Measurements from ENCODE around the gene RAET1G. TPM values are rescaled to one million over a fixed set of nuclear protein-coding genes. Genes with fewer than 3 reads are reported as not detected.
"Not testable (repeated sequence)": the region's sequence is repeated elsewhere in the genome, so short reads cannot be mapped to it uniquely, and the experiment has no call there.

Gene RAET1G
- total RNA-seq, 1 donor from 2014 or later = not detected

- not testable (repeated sequence) for H3K36me3 Mint-ChIP-seq (ENCODE audit: low read depth); DNase-seq; H3K9me3 Mint-ChIP-seq; H3K27ac Mint-ChIP-seq
- Mint-ChIP-seq H3K4me1 (peaks cover 20% of the 10 kb centered on the region), H3K4me3 (peak overlapping the region; percentile 54), H3K27me3 (peaks cover 68% of the 10 kb centered on the region)
- intact Hi-C loops (cut with micrococcal nuclease) = loop anchor here (2.0 to 5.0 kb wide), 2 partner anchors 57 to 355 kb away; partner anchors contain the start of genes GINM1 and LRP11
These were observed 830 bp downstream of the RAET1G start for GRCh38 chr6:149922091-149922490.

DNA sequence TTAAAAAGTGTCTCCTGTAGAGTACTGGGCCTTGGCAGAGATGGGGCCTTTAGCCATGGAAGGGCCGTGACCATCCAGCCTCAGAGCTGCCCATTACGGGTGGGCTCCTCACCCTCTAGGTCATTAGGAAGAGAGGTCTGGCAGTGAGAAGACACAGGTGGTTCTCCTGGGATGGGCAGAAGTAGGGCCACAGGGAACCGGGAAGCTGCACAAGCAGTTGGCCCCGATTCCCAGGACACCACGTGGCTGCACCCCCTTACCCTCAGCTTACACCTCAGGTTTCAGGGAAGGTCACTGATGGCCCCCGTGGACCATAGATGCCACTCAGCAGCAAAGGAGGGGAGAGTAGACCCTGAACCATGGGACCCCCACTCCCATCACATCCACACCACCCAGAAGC is 1.6 kb downstream of the RAET1G start:
- intact Hi-C loops (cut with micrococcal nuclease) = loop anchor here (5.0 kb wide), 1 partner anchor 354 kb away; the partner anchor contains the start of gene GINM1
- Mint-ChIP-seq H3K27me3 (peaks cover 69% of the 10 kb centered on the region), H3K27ac (no peak overlapping the region), H3K4me1 (peaks cover 19% of the 10 kb centered on the region), H3K9me3 (no peaks in the 10 kb centered on the region), H3K4me3 (no peak overlapping the region), H3K36me3 (ENCODE audit: low read depth) (no peaks in the 10 kb centered on the region)
- no peak for DNase-seq

DNA sequence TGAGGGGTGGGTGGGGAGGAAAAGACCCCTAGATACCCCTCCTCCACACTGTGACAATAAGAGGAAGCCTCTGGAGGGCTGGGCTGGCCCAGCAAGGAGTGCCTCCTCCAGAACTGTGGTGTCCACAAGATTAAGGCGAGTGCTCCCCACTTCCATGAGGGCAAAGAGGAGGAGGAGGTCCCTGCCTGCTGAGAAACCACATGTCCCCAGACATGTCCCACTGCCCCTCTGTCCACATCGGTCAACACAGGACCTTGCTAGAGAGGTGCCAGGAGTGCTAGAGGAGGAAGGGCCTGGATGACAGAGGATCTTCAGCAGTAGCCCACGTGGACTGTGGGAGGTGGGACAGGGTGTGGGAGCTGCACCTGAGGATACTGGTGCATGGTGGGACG is 3.1 kb downstream of the RAET1G start:
- Mint-ChIP-seq H3K27me3 (peaks cover 58% of the 10 kb centered on the region), H3K36me3 (ENCODE audit: low read depth) (no peaks in the 10 kb centered on the region), H3K4me1 (peaks cover 11% of the 10 kb centered on the region), H3K27ac (no peak overlapping the region), H3K9me3 (no peaks in the 10 kb centered on the region), H3K4me3 (no peak overlapping the region)
- intact Hi-C loops (cut with micrococcal nuclease) = loop anchor here (5.0 kb wide), 1 partner anchor 353 kb away; the partner anchor contains the start of gene GINM1
- DNase-seq = no peak

DNA sequence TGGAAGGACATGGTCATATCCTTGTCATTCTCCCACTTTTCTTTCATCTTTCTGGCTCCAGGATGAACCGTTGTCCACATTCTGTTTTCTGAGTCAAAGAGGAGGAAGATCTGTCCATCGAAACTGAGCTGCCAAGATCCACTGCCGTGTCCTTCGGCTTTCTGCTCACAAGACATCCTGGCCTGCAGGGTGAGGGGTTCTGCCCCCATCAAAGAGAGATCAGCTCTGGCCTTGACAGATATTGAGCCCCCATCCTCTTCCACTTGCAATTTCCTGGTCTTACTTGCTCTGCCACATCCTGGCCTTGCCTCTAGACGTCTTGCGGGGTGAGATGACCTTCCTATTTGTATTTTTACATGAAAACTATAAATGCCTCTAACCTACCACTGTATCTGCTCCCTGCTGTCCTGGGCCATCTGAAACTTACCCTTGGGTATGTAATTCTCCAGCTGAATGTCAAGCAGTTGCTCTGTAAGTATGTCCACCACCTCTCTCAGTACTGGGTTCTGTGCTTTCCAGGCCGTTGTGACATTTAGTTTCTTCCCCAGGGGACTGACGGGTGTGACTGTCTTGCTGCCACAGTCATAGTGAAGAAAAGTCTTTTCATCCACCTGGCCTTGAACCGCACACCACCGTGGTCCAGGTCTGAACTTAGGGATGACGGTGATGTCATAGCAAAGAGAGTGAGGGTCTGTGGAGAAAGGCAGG is 3.6 kb downstream of the RAET1G start:
- H3K27me3 Mint-ChIP-seq = peaks cover 56% of the 10 kb centered on the region
- H3K9me3 Mint-ChIP-seq; DNase-seq; intact Hi-C loops (cut with micrococcal nuclease); H3K4me3 Mint-ChIP-seq; H3K27ac Mint-ChIP-seq; H3K36me3 Mint-ChIP-seq (ENCODE audit: low read depth): not testable (repeated sequence)
- H3K4me1 Mint-ChIP-seq = peaks cover 11% of the 10 kb centered on the region

GRCh38 chr6:149918151-149918905 is 4.6 kb downstream of the RAET1G start:
- peaks cover 7% of the 10 kb centered on the region for H3K4me1 Mint-ChIP-seq
- no peak overlapping the region for H3K4me3 Mint-ChIP-seq
- no peaks in the 10 kb centered on the region for H3K36me3 Mint-ChIP-seq (ENCODE audit: low read depth)
- H3K27ac Mint-ChIP-seq = no peak overlapping the region
- peaks cover 55% of the 10 kb centered on the region for H3K27me3 Mint-ChIP-seq
- DNase-seq = no peak
- intact Hi-C loops (cut with micrococcal nuclease) = no loop called here
- H3K9me3 Mint-ChIP-seq = no peaks in the 10 kb centered on the region

DNA sequence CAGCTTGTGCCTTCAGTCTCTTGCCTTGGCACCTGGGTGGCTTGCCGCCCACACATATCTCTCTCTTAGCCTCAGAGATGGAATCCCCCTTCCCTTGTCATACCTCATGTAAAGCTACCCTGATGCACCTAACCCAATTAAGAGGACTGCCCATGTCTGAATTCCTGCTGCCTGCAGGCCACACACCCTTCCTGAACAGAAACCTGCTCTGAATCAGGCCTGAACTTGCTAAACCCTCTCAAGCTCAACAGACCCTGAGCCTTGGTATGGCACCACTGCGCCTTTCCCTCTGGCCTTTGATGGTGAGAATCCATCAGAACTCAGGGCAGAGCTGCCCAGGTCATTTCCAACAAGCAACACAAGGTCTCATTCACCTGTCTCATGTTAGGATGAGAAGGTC is 5.2 kb downstream of the RAET1G start:
- Mint-ChIP-seq H3K9me3 (no peaks in the 10 kb centered on the region), H3K4me3 (no peak overlapping the region), H3K27ac (no peak overlapping the region), H3K27me3 (peaks cover 55% of the 10 kb centered on the region), H3K4me1 (peaks cover under 1% of the 10 kb centered on the region), H3K36me3 (ENCODE audit: low read depth) (no peaks in the 10 kb centered on the region)
- DNase-seq = no peak
- intact Hi-C loops (cut with micrococcal nuclease) = no loop called here

DNA sequence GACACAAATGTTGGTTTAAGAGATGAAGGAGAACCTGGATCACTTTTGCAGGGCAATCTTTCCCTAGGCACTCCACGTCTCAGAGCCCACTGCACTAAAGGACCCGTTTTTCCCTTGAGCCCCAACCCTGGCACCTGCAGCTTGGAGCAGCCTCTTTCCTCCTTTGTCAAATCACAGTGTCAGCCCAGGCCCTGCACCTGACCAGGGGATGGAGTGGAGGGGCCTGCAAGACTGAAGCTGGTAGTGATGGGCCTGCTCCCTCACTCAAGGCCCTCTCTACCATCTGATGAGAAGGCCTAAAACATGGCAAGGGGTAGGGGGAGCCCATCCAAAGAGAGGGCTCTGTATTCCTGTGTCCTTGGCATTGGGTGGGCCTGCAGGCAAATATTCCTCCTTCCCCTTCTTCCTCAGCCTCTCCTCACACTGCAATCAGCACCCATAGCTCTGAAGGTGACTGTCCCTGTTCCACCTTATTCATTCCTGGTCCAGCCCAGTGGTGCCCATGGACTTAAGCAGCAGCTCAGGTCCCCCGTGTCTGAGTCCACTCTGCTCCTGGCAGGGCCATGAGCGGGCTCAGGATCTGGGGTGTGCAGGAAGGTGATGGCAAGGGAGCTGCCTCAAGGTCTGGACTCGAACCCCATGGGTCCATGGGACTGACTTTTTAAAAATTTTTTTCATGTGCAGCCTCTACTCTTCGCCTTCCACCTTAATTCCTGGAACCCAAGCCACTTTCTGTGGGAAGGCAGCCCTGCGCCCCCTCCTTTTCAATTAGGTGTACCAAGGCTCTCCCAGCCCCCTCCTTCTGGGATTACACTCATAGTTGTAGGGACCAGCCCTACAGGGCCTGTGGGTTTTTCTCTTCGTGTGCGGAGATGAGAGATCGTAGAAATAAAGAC is 6.7 kb downstream of the RAET1G start:
- H3K27ac Mint-ChIP-seq = no peak overlapping the region
- no peaks in the 10 kb centered on the region for H3K36me3 Mint-ChIP-seq (ENCODE audit: low read depth)
- H3K9me3 Mint-ChIP-seq = no peaks in the 10 kb centered on the region
- H3K27me3 Mint-ChIP-seq = peaks cover 44% of the 10 kb centered on the region
- intact Hi-C loops (cut with micrococcal nuclease) = no loop called here
- DNase-seq = no peak
- no peak overlapping the region for H3K4me3 Mint-ChIP-seq
- no peaks in the 10 kb centered on the region for H3K4me1 Mint-ChIP-seq

- peaks cover 30% of the 10 kb centered on the region for H3K27me3 Mint-ChIP-seq
- H3K4me1 Mint-ChIP-seq = no peaks in the 10 kb centered on the region
- H3K36me3 Mint-ChIP-seq (ENCODE audit: low read depth) = no peaks in the 10 kb centered on the region
- H3K9me3 Mint-ChIP-seq = no peaks in the 10 kb centered on the region
- H3K27ac Mint-ChIP-seq = no peak overlapping the region
- no peak overlapping the region for H3K4me3 Mint-ChIP-seq
- intact Hi-C loops (cut with micrococcal nuclease) = no loop called here
- DNase-seq = no peak
These were observed 9.2 kb downstream of the RAET1G start for GRCh38 chr6:149913540-149914240.

DNA sequence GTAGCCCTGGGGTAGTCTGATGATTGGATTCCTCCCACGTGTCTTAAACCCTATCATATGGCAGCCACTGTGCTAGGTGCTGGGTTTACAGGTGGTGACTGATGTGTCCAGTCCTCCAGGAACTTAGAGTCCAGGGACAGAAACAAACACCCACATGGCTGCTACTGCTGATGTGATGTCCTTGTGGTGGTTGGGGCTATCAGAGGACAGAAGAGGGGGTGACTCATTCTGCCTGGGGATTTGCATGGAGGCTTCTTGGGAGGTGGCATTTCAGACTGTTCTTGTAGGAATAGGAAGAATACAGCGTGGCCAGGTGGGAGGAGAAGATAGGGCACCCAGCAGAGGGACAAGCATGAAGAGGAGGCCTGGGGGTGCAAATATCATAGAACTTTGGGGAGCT is 9.8 kb downstream of the RAET1G start:
- no peak for DNase-seq
- intact Hi-C loops (cut with micrococcal nuclease) = no loop called here
- H3K27me3 Mint-ChIP-seq = peaks cover 27% of the 10 kb centered on the region

DNA sequence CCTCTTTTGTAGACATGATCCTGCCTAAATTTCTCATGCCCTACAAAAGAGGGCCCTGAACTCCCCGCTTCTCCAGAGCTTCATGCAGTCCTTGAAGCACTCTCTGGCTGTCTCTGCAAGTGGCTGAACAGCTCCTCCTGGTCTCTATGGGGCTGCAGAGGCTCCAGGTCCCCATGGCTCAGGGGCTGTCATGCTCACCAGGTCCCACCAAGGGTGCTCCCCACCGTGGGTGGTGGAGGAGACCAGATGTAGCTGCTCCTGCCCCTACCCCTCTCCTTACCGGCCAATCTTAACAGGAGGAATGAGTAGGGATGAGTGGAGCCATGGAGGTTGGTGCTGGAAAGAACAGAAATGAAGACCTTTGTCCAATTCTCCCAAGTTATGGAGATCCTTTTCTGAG is 10.2 kb downstream of the RAET1G start:
- intact Hi-C loops (cut with micrococcal nuclease); H3K36me3 Mint-ChIP-seq (ENCODE audit: low read depth); DNase-seq; H3K4me1 Mint-ChIP-seq; H3K9me3 Mint-ChIP-seq; H3K4me3 Mint-ChIP-seq; H3K27ac Mint-ChIP-seq: not testable (repeated sequence)
- H3K27me3 Mint-ChIP-seq = peaks cover 26% of the 10 kb centered on the region

More for the DNA sequence above, 9.8 kb downstream of the RAET1G start:
- Mint-ChIP-seq H3K9me3 (peaks cover 2% of the 10 kb centered on the region), H3K4me1 (no peaks in the 10 kb centered on the region), H3K36me3 (ENCODE audit: low read depth) (no peaks in the 10 kb centered on the region), H3K4me3 (no peak overlapping the region), H3K27ac (no peak overlapping the region)

DNA sequence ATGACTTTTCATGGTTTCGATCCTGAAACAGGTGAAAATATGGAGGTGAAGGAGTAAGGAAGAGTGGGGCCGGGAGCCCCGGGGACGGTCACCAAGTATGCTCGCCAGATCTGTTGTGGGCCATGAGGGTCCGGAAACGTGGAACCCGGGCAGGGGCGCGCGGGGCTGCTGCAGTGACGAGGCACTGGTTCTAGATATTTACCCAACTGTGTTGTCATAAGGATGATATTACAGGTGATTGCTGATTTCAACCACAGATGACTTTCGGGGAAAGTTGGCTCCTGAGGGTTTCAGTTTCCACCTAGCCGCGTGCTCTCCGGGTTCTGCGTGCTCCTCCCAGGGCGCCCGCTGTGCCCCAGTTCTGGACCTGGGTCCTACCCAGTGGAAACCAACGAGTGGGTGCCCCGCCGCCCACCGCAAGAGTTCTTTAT is 12.2 kb downstream of the RAET1G start:
- intact Hi-C loops (cut with micrococcal nuclease) = no loop called here
- no peaks in the 10 kb centered on the region for H3K36me3 Mint-ChIP-seq (ENCODE audit: low read depth)
- peaks cover 26% of the 10 kb centered on the region for H3K27me3 Mint-ChIP-seq
- H3K4me3 Mint-ChIP-seq = no peak overlapping the region
- H3K9me3 Mint-ChIP-seq = peaks cover 6% of the 10 kb centered on the region
- no peak overlapping the region for H3K27ac Mint-ChIP-seq
- no peak for DNase-seq
- H3K4me1 Mint-ChIP-seq = no peaks in the 10 kb centered on the region

- peaks cover 26% of the 10 kb centered on the region for H3K27me3 Mint-ChIP-seq
- H3K9me3 Mint-ChIP-seq = peaks cover 6% of the 10 kb centered on the region
- intact Hi-C loops (cut with micrococcal nuclease) = no loop called here
- H3K27ac Mint-ChIP-seq = no peak overlapping the region
- no peaks in the 10 kb centered on the region for H3K36me3 Mint-ChIP-seq (ENCODE audit: low read depth)
- no peak overlapping the region for H3K4me3 Mint-ChIP-seq
- DNase-seq = no peak
- H3K4me1 Mint-ChIP-seq = no peaks in the 10 kb centered on the region
These were observed 13.0 kb downstream of the RAET1G start for GRCh38 chr6:149909701-149910470.

DNA sequence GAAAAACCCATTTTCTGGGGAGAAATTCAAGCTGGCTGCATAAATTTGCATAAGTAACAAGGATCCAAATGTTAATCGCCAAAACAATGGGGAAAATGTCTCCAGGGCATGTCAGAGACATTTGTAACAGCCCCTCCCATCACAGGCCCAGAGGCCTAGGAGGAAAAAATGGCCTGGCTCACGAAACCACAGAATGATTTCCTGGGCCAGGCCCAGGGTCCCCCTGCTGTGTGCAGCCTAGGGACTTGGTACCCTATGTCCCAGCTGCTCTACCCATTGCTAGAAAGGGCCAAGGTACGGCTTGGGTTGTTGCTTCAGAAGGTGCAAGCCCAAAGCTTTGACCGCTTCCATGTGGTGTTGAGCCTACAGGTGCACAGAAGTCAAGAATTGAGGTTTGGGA is 14.4 kb downstream of the RAET1G start:
- H3K9me3 Mint-ChIP-seq; H3K4me1 Mint-ChIP-seq; H3K36me3 Mint-ChIP-seq (ENCODE audit: low read depth); intact Hi-C loops (cut with micrococcal nuclease); DNase-seq; H3K27ac Mint-ChIP-seq; H3K4me3 Mint-ChIP-seq: not testable (repeated sequence)
- H3K27me3 Mint-ChIP-seq = peaks cover 16% of the 10 kb centered on the region

Data from activated CD4-positive, alpha-beta T cell treated with anti-CD3 and anti-CD28 coated beads, Interleukin-2, amount 10 ng/mL, durations not matched to agents 24 days and 14 days (primary cell).